H1 (cell line): ENCODE data around the gene CKM. TPM values are rescaled to one million over a fixed set of nuclear protein-coding genes. Genes with fewer than 3 reads are reported as not detected.

Source experiments
- CTCF ChIA-PET: fragments of 300-600 bp; sonication (Branson Sonifier 250); formaldehyde crosslinking; loops from one replicate; lab custom pipeline; 2021; ENCODE audit not compliant: partially characterized antibody; lab: Charles Lee
- POLR2A ChIA-PET: fragments of 300-600 bp; sonication (Branson Sonifier 250); formaldehyde crosslinking; loops from one replicate; lab custom pipeline; 2021; ENCODE audit warnings: inconsistent platforms; ENCODE audit not compliant: partially characterized antibody; lab: Charles Lee
- DNase-seq, 2 experiments: peaks; one replicate each; pipeline versions ENCODE4 v3.0.0 to v3.0.0-alpha.2; 2010 to 2022; ENCODE audit warnings: low spot score in 2 of 2, low read depth in 1 of 2, mixed read lengths in 1 of 2
- FAIRE-seq: peaks from 2 replicates; lab custom pipeline; 2011; peaks lifted over from hg19 to GRCh38; lab: Jason Lieb, UNC
- H2AFZ ChIP-seq: 2 replicates; pipeline ENCODE4 v1.8.1; 2012; ENCODE audit warnings: low read length, inconsistent platforms
- H2AK5ac ChIP-seq: 2 replicates; pipeline ENCODE4 v1.6.1; 2013; ENCODE audit warnings: low read depth, low read length
- H2BK120ac ChIP-seq: replicated peaks from 2 replicates; pipeline ENCODE3; 2013; ENCODE audit warnings: low read depth, low read length, inconsistent platforms
- H2BK12ac ChIP-seq: 2 replicates; pipeline ENCODE4 v1.6.1; 2013; ENCODE audit warnings: low read depth, low read length
- H2BK15ac ChIP-seq: 2 replicates; pipeline ENCODE4 v1.6.1; 2013; ENCODE audit warnings: low read length
- H2BK20ac ChIP-seq: 2 replicates; pipeline ENCODE4 v1.6.1; 2013; ENCODE audit warnings: low read length
- H2BK5ac ChIP-seq: 2 replicates; pipeline ENCODE4 v1.6.1; 2013; ENCODE audit warnings: low read depth, low read length
- H3K14ac ChIP-seq: 2 replicates; pipeline ENCODE4 v1.6.1; 2013; ENCODE audit warnings: inconsistent platforms; ENCODE audit not compliant: insufficient read length
- H3K18ac ChIP-seq: 2 replicates; pipeline ENCODE4 v1.6.1; 2013; ENCODE audit warnings: low read length; ENCODE audit errors: extremely low read depth
- H3K23ac ChIP-seq: 2 replicates; pipeline ENCODE4 v1.6.1; 2013; ENCODE audit warnings: inconsistent platforms; ENCODE audit not compliant: insufficient read length
- H3K23me2 ChIP-seq: 2 replicates; pipeline ENCODE4 v1.6.1; 2013; ENCODE audit warnings: low read depth, low read length
- H3K27ac ChIP-seq: 2 replicates; pipeline ENCODE4 v1.6.1; 2011; ENCODE audit warnings: low read depth, low read length, inconsistent platforms
- H3K27me3 ChIP-seq, 4 experiments: replicated peaks in 1 of 4; 1 replicate in 1 of 4; 2 replicates in 3 of 4; pipeline versions ENCODE4 v1.6.1 to v1.8.1; 2011 to 2013; ENCODE audit warnings: low read length in 3 of 4, mild to moderate bottlenecking in 3 of 4, inconsistent platforms in 2 of 4, mixed read lengths in 2 of 4, moderate library complexity in 1 of 4; ENCODE audit not compliant: control insufficient read depth in 3 of 4, insufficient read depth in 3 of 4; ENCODE audit errors: extremely low read depth in 1 of 4
- H3K36me3 ChIP-seq, 4 experiments: 2 replicates each; pipeline versions ENCODE4 v1.6.1 to v1.8.1; 2011 to 2013; ENCODE audit warnings: mild to moderate bottlenecking in 4 of 4, low read length in 3 of 4, moderate library complexity in 2 of 4, control low read depth in 1 of 4, inconsistent platforms in 1 of 4; ENCODE audit not compliant: insufficient read depth in 4 of 4, control insufficient read depth in 2 of 4
- H3K4ac ChIP-seq: replicated peaks from 2 replicates; pipeline ENCODE3; 2013; ENCODE audit warnings: low read length, low read depth, mixed read lengths, inconsistent platforms; ENCODE audit not compliant: insufficient read length
- H3K4me1 ChIP-seq, 4 experiments: replicated peaks in 1 of 4; 1 replicate in 1 of 4; 2 replicates in 3 of 4; pipeline versions ENCODE4 v1.6.1 to v1.8.1; 2011 to 2013; ENCODE audit warnings: low read length in 3 of 4, inconsistent platforms in 2 of 4, mixed read lengths in 1 of 4; ENCODE audit not compliant: insufficient read depth in 4 of 4, control insufficient read depth in 3 of 4
- H3K4me2 ChIP-seq, 2 experiments: 2 replicates each; pipeline versions ENCODE4 v1.6.1 to v1.8.1; 2011 to 2013; ENCODE audit warnings: low read depth in 2 of 2, low read length in 2 of 2, control low read depth in 1 of 2, inconsistent platforms in 1 of 2, mild to moderate bottlenecking in 1 of 2; ENCODE audit not compliant: insufficient read depth in 1 of 2
- H3K4me3 ChIP-seq, 4 experiments: fragments of 200-600, 300-600 bp in 1 of 4; sonication (generic), shearing (Covaris generic), sonication (Bioruptor Twin) in 1 of 4; 2 replicates each; pipeline versions ENCODE4 v1.5.1 to v1.8.1; 2011 to 2016; ENCODE audit warnings: low read length in 4 of 4, low read depth in 3 of 4, control low read depth in 2 of 4, inconsistent platforms in 2 of 4, mild to moderate bottlenecking in 2 of 4, mixed read lengths in 1 of 4, moderate library complexity in 1 of 4; ENCODE audit not compliant: insufficient read depth in 2 of 4; ENCODE audit errors: extremely low read depth in 1 of 4
- H3K56ac ChIP-seq: replicated peaks from 2 replicates; pipeline ENCODE3; 2013; ENCODE audit warnings: low read depth, mild to moderate bottlenecking, mixed read lengths, low read length, inconsistent platforms; ENCODE audit not compliant: insufficient read length
- H3K79me1 ChIP-seq: 2 replicates; pipeline ENCODE4 v1.6.1; 2013; ENCODE audit warnings: low read depth, low read length, control low read depth
- H3K79me2 ChIP-seq, 2 experiments: 2 replicates each; pipeline versions ENCODE4 v1.6.1 to v1.8.1; 2012 to 2013; ENCODE audit warnings: low read length in 2 of 2, mild to moderate bottlenecking in 2 of 2, inconsistent platforms in 1 of 2; ENCODE audit not compliant: insufficient read depth in 2 of 2, control insufficient read depth in 1 of 2
- H3K9ac ChIP-seq, 4 experiments: replicated peaks in 1 of 4; 1 replicate in 1 of 4; 2 replicates in 3 of 4; pipeline versions ENCODE4 v1.6.1 to v1.8.1; 2011 to 2013; ENCODE audit warnings: low read depth in 3 of 4, low read length in 3 of 4, control low read depth in 2 of 4, mild to moderate bottlenecking in 2 of 4, moderate library complexity in 2 of 4, inconsistent platforms in 1 of 4; ENCODE audit errors: extremely low read depth in 1 of 4
- H3K9me3 ChIP-seq, 2 experiments: 2 replicates each; pipeline versions ENCODE4 v1.6.1 to v1.8.1; 2012 to 2013; ENCODE audit warnings: mild to moderate bottlenecking in 2 of 2, moderate library complexity in 2 of 2, control low read depth in 1 of 2, inconsistent platforms in 1 of 2, low read depth in 1 of 2, low read length in 1 of 2, mixed read lengths in 1 of 2; ENCODE audit not compliant: insufficient read depth in 2 of 2
- H4K20me1 ChIP-seq, 2 experiments: replicated peaks in 1 of 2; 2 replicates each; pipeline versions ENCODE3 to v1.8.1; 2011 to 2013; ENCODE audit warnings: inconsistent platforms in 2 of 2, low read length in 2 of 2, mild to moderate bottlenecking in 1 of 2; ENCODE audit not compliant: insufficient read depth in 2 of 2, control insufficient read depth in 1 of 2
- H4K5ac ChIP-seq: 2 replicates; pipeline ENCODE4 v1.6.1; 2013; ENCODE audit warnings: low read length, low read depth, mixed read lengths, inconsistent platforms; ENCODE audit not compliant: insufficient read length
- H4K8ac ChIP-seq: 2 replicates; pipeline ENCODE4 v1.8.0; 2013; ENCODE audit warnings: mild to moderate bottlenecking, moderate library complexity, low read length, inconsistent platforms; ENCODE audit not compliant: insufficient read depth; ENCODE audit errors: extremely low read depth
- H4K91ac ChIP-seq: replicated peaks from 2 replicates; pipeline ENCODE3; 2013; ENCODE audit warnings: low read length, mixed read lengths, inconsistent platforms; ENCODE audit not compliant: insufficient read length
- CHD2 ChIP-seq: IDR thresholded peaks from 2 replicates; pipeline ENCODE4 v1.6.1; 2012; ENCODE audit warnings: low read length, improper control_type of control experiment
- EZH2 ChIP-seq: fragments of 200-600 bp; sonication (generic); IDR thresholded peaks from 2 replicates; pipeline ENCODE4 v1.7.1; 2012; ENCODE audit warnings: low read depth, mild to moderate bottlenecking, moderate library complexity, low read length, inconsistent platforms; ENCODE audit not compliant: severe bottlenecking
- JUN ChIP-seq: IDR thresholded peaks from 2 replicates; pipeline ENCODE4 v1.6.1; 2011; ENCODE audit warnings: low read depth, mild to moderate bottlenecking, improper control_type of control experiment, low read length
- MAX ChIP-seq: IDR thresholded peaks from 2 replicates; pipeline ENCODE4 v1.6.1; 2012; ENCODE audit warnings: inconsistent platforms
- NANOG ChIP-seq: IDR thresholded peaks from 2 replicates; pipeline ENCODE4 v1.6.1; 2011; ENCODE audit warnings: low read length, low read depth, mild to moderate bottlenecking, inconsistent platforms; ENCODE audit not compliant: insufficient read depth, poor library complexity, severe bottlenecking
- POLR2AphosphoS5 ChIP-seq: IDR thresholded peaks from 2 replicates; pipeline ENCODE4 v1.6.1; 2011; ENCODE audit warnings: low read depth, low read length
- RAD21 ChIP-seq, 2 experiments: IDR thresholded peaks in 1 of 2; conservative IDR thresholded peaks in 1 of 2; 2 replicates each; pipeline ENCODE4 v1.6.1; 2011; ENCODE audit warnings: low read depth in 2 of 2, low read length in 2 of 2, improper control_type of control experiment in 1 of 2, inconsistent platforms in 1 of 2, mild to moderate bottlenecking in 1 of 2, moderate library complexity in 1 of 2
- TAF7 ChIP-seq: optimal IDR thresholded peaks from 2 replicates; pipeline ENCODE3; 2011; ENCODE audit warnings: low read depth, mild to moderate bottlenecking, inconsistent platforms, low read length, moderate library complexity, borderline replicate concordance
- TCF12 ChIP-seq: IDR thresholded peaks from 2 replicates; pipeline ENCODE4 v1.6.1; 2011; ENCODE audit warnings: low read depth, mild to moderate bottlenecking, low read length
- ZNF274 ChIP-seq: IDR thresholded peaks from 2 replicates; pipeline ENCODE4 v1.7.0; 2012; ENCODE audit warnings: low read length, borderline replicate concordance; ENCODE audit errors: extremely low read depth
- WGBS, 2 experiments: shearing (Covaris generic) in 1 of 2; methylation state at CpG; one replicate each; pipeline versions ENCODE4 v1.1.6 to v1.1.7; 2013 to 2015; ENCODE audit warnings: low lambda C conversion rate in 2 of 2, mixed read lengths in 2 of 2, inconsistent platforms in 1 of 2, low coverage in 1 of 2, missing lambda C conversion rate in 1 of 2; ENCODE audit not compliant: insufficient replicate concordance in 2 of 2, insufficient coverage in 1 of 2, insufficient read length in 1 of 2; ENCODE audit errors: extremely low coverage in 1 of 2, missing lambda C conversion rate in 1 of 2; 5-methylcytosine and 5-hydroxymethylcytosine counted together
- polyA plus RNA-seq, 7 experiments: library from polyadenylated mRNA; depleted of rRNA in 3 of 7; stranded (reverse) in 5 of 7; unstranded in 2 of 7; fragments of >200 nt in 5 of 7; fragments of 200-250 nt in 2 of 7; gene quantifications; 1 replicate in 5 of 7; 2 replicates in 1 of 7; 4 replicates in 1 of 7; pipeline versions ENCODE4 v1.2.1 to v1.2.3, GENCODE V29; 2011 to 2013; ENCODE audit warnings: missing spikeins in 2 of 7, mixed read lengths in 2 of 7
- total RNA-seq: library from RNA; stranded (reverse); fragmentation: NEBNext Ultra II Directional; extraction: Animal tissue kit (Norgen Biotek cat#: 25700); gene quantifications from 2 replicates; pipeline ENCODE4 v1.2.1, GENCODE V29; 2021
- TF ChIP-seq, protein P1 (sequence below): IDR thresholded peaks from 2 replicates; pipeline ENCODE4 v1.6.1; 2011; ENCODE audit warnings: low read length, improper control_type of control experiment

CKM gene
- total and polyA plus RNA-seq, 2 of the 8 experiments (the other 6 are each of a cell fraction or from before 2014, with no cell fraction given), result 0.08 TPM; not detected in 1

GRCh38 chr19:45315304-45315703, 7.4 kb downstream of the CKM start:
- Histone ChIP-seq H3K23ac (no peak overlapping the region), H4K8ac (no peak overlapping the region), H3K9ac (no peak overlapping the region), H4K91ac (no peak overlapping the region), H2AFZ (no peak overlapping the region), H3K27ac (no peak overlapping the region), H3K4me3 (no peak overlapping the region), H2BK120ac (no peak overlapping the region), H4K20me1 (no peaks in the 10 kb centered on the region), H3K27me3 (peaks cover 0 to 19% (median 4%) of the 10 kb centered on the region in 4 experiments; a peak in 5 of 7 replicates), H3K36me3 (no peaks in the 10 kb centered on the region), H3K4me2 (no peak overlapping the region), H3K4ac (no peak overlapping the region), H3K14ac (no peak overlapping the region), H2BK12ac (peak overlapping the region; percentile 17; the same call in 1 of the 2 replicates), H3K4me1 (no peaks in the 10 kb centered on the region), H3K79me1 (no peaks in the 10 kb centered on the region), H3K9me3 (no peaks in the 10 kb centered on the region), H2BK20ac (no peak overlapping the region), H3K18ac (no peak overlapping the region), H3K23me2 (peaks cover 3% of the 10 kb centered on the region; the same call in 1 of the 2 replicates), H3K79me2 (no peaks in the 10 kb centered on the region), H2BK5ac (no peak overlapping the region), H4K5ac (no peak overlapping the region), H3K56ac (no peak overlapping the region), H2BK15ac (no peak overlapping the region), H2AK5ac (no peak overlapping the region)
- ChIA-PET CTCF (interaction anchor here (0.9 to 1.1 kb wide), 2 partner anchors 87 to 115 kb away, joined by 3 read pairs; no protein-coding TSS in a partner anchor), POLR2A (no interaction called here)
- no peak for FAIRE-seq
- 80% methylated on average over 21 of the region's 21 CpGs; no CpG with 5 or more reads in 1 of the 2 experiments for WGBS, 2 experiments
- DNase-seq, result no peak
- no peak for TF ChIP-seq CHD2
- no peak for TF ChIP-seq NANOG
- TF ChIP-seq TAF7, result no peak
- TF ChIP-seq RAD21 (IDR thresholded peaks at IDR 0.05 in 1 of 2, conservative IDR thresholded peaks at IDR 0.05 in 1 of 2; ENCODE audit: low read depth in 2 of 2, low read length in 2 of 2), result no peak
- no peak for TF ChIP-seq EZH2
- TF ChIP-seq POLR2AphosphoS5, result no peak
- TF ChIP-seq JUN, result no peak
- TF ChIP-seq MAX, result no peak
- TF ChIP-seq, protein P1, sequence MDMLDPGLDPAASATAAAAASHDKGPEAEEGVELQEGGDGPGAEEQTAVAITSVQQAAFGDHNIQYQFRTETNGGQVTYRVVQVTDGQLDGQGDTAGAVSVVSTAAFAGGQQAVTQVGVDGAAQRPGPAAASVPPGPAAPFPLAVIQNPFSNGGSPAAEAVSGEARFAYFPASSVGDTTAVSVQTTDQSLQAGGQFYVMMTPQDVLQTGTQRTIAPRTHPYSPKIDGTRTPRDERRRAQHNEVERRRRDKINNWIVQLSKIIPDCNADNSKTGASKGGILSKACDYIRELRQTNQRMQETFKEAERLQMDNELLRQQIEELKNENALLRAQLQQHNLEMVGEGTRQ, result no peak
- no peak for TF ChIP-seq TCF12
- TF ChIP-seq ZNF274, result no peak
